Endometrial microvascular endothelial cells (primary cell): ENCODE measurements around the gene FARSA. TPM values are rescaled to one million over a fixed set of nuclear protein-coding genes. Genes with fewer than 3 reads are reported as not detected.
"Not testable (repeated sequence)": the region's sequence is repeated elsewhere in the genome, so short reads cannot be mapped to it uniquely, and the experiment has no call there.

ENCODE experiments used
- in situ Hi-C: cut with HindIII; loops from 2 replicates; pipeline ENCODE4 v1.10.0; 2017; ENCODE audit warnings: low sequenced_read_pairs, low pct_unique_long_range_greater_than_20kb; ENCODE audit errors: inconsistent ontology term
- total RNA-seq: library from RNA; depleted of rRNA; stranded (reverse); fragments of >200 nt; gene quantifications from one replicate; pipeline ENCODE4 v1.2.3, GENCODE V29; 2015; ENCODE audit errors: inconsistent ontology term

FARSA gene
- total RNA-seq = 91.9 TPM

DNA sequence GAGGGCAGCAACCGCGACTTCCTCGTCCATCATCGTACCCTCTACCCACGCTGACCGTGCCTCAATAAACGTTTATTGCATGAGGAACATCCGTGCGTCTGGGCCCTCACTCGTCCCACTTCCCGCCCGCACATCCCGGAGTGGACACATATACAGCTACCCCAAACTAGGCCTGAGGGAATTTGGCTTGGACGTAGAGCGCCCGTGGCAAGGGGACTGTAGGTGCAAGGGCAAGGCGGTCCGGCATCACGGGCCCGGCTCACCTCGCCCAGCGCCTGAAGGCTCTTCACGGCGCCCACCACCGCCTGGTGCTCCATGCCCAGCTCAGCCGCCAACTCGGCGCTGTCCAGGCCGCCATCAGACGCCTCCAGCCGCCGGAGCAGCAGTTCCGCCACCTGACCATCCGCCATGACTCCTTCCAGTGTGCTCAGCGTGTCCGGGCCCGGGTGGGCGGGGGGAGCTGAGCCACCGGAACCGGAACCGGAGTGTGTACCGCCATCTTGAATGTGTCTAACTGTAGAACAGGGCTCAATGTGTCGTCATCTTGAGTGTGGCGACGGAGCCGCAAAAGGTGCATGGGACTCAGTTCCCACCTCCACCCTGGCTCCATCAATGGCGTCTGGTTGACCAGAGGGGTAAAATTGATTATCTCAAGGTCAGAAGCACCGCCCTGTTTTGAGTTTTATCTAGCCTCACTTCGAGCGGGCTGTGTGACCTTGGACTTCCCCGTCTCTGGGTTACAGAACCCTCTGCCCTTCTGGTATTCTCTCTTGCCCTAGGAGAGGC lies at the start of gene FARSA:
FARSA (minus strand) TSS at position 425 of the 786 bp plus-strand sequence; CDS start at position 410, 15 bp downstream.
- in situ Hi-C loops = no loop called here

DNA sequence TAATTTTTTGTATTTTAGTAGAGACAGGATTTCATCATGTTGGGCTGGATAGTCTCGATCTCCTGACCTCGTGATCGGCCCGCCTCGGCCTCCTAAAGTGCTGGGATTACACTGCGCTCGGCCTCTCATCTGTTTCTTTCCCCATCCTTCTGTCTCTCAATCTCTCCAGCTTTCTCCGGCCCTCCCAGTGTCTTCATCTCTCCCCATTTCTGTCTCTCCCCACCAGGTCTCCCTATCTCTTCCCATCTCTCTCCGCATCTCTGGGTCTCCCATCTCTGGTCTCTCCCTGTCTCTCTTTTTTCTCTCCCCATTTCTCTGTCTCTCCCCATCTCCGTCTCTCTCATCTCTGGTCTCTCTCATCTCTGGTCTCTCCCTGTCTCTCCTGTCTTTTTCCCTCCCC lies 49.6 kb upstream of the FARSA start:
- in situ Hi-C loops = no loop called here

DNA sequence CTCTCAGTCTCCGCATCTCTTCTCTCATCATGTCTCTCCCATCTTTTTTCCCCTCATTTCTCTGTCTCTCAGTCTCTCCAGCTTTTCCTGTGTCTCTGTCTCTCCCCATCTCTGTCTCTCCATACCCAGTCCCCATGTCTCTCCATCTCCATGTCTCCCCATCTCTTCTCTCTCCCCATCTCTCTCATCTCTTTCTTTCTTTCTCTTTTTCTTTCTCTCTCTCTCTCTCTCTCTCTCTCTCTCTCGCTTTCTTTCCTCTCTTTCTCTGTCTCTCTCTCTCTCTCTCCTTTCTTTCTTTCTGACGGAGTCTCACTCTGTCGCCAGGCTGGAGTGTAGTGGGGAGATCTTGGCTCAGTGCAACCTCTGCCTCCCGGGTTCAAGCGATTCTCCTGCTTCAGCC lies 49.1 kb upstream of the FARSA start:
- in situ Hi-C loops = no loop called here

DNA sequence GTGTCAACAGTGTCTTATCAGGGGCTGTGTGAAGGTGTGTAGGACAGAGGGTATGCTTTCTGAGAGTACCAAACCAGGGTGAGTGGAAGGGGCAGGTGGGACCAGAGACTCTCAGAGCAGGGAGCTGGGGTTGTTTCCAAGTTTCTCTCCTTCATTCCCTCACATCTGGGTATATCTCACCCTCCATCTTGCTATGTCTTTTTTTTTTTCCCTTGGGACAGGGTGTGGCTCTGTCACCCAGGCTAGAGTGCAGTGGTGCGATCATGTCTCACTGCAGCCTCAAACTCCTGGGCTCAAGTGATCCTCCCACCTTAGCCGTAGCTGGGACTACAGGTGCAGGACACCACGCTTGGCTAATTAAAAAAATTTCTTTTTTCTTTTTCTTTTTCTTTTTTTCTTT lies 46.5 kb upstream of the FARSA start:
- in situ Hi-C loops = no loop called here

DNA sequence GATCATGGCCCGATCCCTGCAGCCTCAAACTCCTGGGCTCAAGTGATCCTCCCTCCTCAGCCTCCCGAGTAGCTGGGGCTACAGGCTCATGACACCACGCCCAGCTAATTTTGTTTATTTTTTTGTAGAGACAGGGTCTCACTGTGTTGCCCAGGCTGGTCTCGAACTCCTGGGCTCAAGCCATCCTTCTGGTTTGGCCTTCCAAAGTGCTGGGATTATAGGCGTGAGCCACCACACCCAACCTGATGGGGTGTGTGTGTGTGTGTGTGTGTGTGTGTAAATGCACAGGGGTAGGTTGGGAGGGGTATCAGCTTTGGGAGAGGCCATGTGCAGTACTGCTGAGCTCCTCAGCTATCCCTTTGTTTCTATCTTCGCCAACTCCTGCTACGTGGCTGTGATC lies 42.6 kb upstream of the FARSA start:
- in situ Hi-C loops = not testable (repeated sequence)

DNA sequence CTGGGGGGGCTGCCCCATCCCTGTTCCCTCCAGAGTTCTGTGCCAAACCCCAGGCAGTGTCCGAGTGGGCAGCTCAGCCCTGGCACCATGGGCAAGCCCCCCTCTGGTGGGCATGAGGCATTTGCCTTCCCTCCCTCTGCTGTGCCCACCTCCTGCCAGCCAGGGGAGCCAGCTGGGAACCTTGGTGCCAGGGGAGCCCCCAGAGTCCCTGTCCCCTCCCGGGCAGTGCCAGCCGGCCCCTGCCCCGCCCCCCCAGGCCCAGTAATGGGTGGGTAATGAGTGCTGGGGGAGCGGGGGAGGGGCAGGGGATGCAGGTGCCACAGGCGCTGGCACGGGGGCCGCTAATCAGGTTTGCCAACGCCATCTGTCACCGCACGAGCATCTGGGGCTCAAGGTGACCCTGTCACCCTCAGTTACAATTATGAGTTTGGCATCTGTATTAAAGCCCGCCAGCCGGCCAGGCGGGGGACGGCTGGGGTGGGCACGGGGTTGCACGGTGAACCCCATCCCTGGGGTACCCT lies 41.8 kb upstream of the FARSA start:
- in situ Hi-C loops = no loop called here

DNA sequence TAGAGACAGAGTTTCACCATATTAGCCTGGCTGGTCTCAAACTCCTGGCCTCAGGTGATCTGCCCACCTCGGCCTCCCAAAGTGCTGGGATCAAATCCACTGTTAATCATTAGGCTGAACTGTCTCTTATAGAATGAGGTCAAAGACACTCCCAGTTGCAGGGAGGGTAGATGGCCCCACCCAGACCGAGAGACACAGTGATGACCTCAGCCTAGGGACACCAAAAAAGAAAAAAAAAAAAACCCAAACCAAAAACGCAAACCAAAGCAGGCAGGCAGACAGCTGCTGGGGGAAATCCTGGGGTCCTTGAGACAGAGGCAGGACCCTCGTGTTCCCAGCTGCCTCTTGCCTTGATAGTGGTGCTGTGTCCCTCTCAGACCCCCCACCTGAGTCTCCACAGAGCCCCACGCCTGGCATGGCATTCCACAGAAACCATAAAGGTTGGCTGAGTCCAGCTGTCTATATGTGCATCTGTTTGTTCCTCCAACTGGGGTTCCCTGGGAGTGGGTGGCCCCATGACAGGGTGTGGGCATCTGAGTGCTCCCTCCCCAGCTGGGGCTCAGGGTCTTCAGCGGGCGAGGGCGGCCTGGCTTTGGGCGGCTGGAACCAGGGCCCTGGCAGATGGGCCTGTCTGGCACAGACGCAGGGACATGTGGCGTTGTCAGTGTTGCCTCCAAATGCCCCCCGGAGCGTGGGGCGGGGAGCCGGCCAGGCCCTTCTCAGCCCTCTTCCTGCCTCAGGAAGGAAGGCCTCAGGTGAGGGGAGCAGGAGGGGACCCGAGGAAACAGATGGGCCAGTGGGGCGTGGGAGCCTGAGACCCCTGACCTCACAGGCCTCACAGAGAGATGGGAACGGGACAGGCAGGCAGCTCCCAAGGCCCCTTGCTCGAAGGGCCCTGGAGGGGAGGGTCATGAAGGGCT lies 41.0 kb upstream of the FARSA start:
- in situ Hi-C loops = no loop called here

DNA sequence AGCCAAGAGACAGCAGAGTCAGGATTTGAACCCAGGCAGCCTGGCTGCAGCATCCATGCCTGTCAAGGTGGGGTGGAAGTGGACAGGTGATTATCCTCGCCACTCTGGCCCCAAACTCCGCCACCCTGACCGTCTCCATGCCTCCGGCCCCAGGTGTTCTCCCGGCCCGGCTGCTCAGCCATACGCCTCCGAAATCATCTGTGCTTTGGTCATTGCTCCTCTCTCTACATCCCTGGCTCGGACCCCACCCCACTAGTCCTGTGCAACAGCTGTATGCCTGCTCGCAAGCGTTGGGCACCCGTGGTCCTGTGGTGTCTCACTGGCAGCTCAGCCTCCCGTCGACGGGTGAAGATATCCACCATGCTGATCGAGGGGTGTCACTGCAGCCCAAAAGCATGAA lies 39.7 kb upstream of the FARSA start:
- in situ Hi-C loops = no loop called here

DNA sequence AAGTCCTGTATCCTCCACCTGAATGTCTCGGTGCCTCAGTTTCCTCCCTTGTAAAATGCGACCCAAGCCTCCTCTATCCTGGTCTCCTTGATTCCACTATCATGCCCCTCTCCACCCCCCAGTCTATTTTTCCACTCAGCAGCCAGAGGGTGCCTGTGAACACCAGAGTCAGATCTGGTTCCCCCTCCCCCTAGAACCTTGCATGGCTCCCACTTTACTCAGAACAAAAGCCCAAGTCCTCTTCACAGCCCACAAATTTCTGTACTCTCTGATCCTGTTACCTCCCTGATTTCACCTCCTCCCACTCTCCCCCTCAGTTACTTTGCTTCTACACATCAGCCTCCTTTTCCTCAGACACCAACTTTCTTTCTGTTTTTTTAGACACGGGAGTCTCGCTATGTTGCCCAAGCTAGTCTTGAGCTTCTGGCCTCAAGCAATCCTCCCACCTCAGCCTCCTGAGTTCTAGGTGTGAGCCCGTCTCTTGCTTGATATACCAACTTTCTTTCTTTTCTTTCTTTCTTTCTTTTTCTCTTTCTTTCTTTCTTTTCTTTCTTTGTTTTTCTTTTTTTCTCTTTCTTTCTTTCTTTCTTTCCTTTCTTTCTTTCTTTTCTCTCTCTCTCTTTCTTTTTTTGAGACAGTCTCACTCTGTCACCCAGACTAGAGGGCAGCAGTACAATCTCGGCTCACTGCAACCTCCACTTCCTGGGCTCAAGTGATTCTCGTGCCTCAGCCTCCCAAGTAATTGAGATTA lies 36.7 kb upstream of the FARSA start:
- in situ Hi-C loops = no loop called here

DNA sequence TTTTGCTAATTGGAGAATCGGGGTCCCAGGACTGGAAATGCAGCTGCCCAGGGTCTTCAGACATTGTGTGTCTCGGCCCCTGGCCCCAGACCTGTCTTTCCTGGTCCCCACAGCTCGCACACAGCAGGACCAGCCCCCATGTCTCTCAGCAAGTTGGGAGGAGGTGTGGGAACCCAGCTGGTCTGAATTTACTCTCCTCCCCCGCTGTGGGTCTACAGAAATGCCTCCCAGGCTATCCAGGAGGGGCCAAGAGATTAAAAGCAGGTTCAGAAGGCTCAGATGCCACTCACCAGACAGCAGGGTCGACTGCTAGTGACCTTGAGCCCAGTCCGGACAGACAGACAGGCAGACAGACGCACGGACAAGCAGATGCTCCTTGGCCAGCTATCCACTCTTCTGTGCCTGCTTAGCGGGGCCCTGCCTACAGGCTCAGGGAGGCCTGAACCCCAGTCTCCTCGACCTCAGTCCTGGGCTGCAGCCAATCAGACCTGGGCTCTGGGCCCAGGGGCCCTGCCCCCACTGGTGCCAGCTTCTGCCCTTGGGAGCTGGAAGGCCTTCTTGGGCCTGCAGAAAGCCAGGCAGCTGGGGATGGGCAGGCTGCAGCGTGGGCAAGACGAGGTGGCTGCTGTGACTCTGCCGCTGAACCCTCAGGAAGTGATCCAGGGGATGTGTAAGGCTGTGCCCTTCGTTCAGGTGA lies 35.9 kb upstream of the FARSA start, which contains the start of gene DAND5:
DAND5 (plus strand) TSS at position 285 of the 697 bp plus-strand sequence; CDS start at position 370, 85 bp downstream.
- in situ Hi-C loops = no loop called here

DNA sequence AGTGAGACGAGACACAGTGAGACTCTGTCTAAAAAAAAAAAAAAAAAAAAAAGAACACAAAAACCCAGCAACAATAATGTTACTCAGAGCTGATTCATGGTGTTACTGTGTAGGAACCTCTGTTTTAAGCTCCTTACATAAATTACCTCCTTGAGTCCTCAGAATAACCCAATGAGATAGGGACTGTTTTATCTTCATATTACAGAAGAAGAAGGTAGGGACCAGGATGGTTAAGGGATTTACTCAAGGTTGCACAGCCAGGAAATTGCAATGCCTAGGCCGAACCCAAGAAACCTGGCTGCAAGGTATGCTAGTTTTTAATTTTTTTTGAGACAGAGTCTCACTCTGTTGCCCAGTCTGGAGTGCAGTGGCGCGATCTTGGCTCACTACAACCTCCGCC lies 34.4 kb upstream of the FARSA start:
- in situ Hi-C loops = no loop called here

DNA sequence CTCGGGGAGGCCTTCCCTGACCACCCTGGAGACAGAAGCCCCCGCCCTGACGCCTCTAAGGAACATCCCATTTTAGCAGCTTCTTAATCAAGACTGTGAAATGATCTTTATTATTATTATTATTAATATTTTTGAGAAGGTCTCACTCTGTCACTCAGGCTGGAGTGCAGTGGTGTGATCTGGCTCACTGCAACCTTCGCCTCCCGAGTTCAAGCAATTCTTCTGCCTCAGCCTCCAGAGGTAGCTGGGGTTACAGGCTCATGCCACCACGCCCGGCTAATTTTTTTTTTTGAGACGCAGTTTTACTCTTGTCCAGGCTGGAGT lies 32.3 kb upstream of the FARSA start:
- in situ Hi-C loops = no loop called here

DNA sequence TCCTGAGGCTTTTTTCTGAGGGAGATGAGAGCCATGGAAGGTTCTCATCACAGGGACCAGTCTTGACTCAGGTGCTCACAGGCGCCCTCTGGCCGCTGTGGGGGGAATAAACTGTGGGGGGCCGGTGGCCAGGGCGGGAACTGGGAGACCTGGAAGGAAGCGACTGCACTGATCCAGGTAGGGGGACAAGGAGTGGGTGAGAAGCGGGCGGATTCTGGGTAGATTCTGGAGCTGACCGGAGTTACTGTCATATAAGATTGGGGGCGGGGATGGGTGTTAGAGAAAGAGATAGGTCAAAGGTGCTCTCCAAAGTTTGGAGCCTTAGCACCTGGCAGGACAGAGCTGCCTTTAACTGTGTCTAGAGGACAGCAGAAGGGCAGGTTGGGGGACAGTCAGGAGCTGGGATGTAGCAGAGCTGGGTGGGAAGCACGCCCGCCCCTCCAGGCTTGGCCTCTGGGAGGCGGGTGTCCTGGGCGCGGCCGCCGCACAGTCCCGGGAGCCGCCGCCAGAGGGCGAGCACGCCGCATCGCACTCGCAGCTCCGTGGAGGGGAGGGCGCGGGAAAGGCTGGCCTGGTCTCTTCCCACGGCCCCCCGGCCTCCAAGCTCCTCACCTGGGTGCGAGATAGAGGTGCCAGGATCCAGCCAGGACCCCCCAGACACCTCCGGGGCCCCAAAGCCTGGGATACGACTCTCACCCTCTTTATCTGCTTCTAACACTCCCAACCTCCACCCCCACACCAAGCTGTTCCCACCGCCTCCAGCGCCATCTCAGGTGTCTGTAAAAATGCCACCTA lies 31.7 kb upstream of the FARSA start:
- in situ Hi-C loops = no loop called here

DNA sequence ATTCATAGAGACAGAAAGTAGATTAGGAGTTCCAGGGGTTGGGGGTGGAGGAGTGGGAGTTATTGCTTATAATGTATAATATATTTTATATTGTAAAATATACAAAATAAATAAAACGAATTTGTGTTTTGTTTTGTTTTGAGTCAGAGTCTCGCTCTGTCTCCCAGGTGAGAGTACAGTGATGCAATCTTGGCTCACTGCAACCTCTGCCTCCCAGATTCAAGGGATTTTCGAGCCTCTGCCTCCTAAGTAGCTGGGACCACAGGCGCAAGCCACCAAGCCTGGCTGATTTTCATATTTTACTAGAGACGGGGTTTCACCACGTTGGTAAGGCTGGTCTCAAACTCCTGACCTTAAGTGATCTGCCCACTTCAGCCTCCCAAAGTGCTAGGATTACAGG lies 26.0 kb upstream of the FARSA start:
- in situ Hi-C loops = no loop called here

DNA sequence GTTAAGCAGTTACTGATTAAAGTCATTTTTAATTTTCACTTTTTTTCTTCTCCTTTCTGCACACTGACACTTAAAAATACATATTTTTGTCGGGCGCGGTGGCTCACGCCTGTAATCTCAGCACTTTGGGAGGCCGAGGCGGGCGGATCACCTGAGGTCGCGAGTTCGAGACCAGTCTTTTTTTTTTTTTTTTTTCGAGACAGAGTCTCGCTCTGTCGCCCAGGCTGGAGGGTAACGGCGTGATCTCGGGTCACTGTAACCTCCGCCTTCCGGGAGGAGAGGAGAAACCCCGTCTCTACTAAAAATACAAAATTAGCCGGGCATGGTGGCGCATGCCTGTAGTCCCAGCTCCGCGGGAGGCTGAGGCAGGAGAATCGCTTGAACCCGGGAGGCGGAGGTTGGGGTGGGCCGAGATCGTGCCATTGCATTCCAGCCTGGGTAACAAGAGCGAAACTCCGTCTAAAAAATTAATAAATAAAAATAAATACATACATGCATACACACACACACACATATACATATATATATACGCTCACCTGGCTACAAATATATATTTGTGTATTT lies 24.0 kb upstream of the FARSA start:
- in situ Hi-C loops = not testable (repeated sequence)

DNA sequence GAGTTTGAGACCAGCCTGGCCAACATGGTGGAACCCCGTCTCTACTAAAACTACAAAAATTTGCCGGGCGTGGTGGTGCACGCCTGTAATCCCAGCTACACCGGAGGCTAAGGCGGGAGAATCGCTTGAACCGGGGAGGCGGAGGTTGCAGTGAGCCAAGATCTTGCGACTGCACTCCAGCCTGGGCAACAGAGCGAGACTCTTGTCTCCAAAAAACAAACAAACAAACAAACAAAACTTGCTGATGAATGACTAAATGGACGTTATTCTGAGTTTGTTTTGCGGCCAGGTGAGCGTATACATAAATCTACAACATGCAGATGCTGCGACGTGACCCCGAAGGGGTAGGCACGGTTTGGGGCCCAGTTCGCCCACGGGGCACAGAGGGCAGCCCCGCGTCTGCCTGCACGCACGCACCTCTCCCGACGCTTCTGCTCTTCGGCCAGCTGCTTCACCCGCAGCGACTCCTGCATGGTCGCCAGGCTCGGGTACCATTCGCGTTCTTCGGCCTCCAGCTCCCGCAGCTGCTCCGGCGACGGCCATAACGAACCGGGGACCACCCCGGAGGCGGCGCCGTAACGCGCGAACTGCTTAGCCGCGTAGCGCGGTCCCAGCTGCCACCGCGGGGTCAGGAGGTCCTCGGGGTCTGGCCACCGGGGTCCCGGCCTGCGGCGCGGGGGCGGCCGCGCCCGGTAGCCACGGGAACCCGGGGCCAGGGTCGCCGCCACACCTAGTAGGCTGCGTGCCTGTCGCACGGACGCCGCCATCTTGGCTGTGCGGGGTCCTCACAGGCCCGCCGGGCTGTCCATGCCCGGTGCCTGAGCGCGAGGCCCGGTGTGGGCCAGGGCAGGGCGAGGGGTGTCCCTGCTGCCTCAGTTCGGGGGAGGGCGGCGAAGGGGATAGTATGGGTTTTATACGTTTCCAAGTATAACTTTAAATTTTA lies 23.2 kb upstream of the FARSA start, which contains the start of gene GADD45GIP1:
GADD45GIP1 (minus strand) TSS at position 778 of the 943 bp plus-strand sequence; CDS start at position 767, 11 bp downstream.
- in situ Hi-C loops = no loop called here
